IPS-NIHi7 (cell line): ENCODE data around the gene MYOD1.

ENCODE experiments used
- DNase-seq: peaks from one replicate; pipeline ENCODE4 v3.0.0; 2012; ENCODE audit warnings: mixed read lengths; ENCODE audit errors: extremely low spot score

Gene MYOD1

GRCh38 chr11:17719028-17719937, at the start of gene MYOD1:
Gene MYOD1, plus strand, starts transcription at chr11:17719571. Its CDS starts 212 bp downstream, at chr11:17719783.
- peak; percentile 65 for DNase-seq

DNA sequence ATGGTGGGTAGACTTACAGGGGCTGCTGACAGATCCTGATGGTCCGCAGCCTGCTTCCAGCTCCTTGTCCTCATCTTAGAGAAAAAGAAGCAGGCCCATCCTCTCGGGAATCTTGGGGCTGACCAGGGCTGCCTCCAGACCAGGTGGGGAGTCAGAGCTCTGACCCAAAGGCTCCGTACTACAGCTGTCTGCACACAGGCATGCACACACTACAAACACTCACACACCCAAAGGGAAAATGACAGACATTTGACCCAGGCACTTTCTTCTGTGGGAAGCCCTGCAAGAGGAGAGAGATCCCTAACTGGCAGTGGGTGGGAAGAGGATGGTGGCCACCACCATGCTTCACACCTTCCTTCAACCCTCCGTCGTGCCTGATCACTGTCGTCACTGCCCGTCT, 46.9 kb upstream of the MYOD1 start:
- no peak for DNase-seq

- no peak for DNase-seq
These were observed 45.4 kb upstream of the MYOD1 start for GRCh38 chr11:17673951-17674350.

DNA sequence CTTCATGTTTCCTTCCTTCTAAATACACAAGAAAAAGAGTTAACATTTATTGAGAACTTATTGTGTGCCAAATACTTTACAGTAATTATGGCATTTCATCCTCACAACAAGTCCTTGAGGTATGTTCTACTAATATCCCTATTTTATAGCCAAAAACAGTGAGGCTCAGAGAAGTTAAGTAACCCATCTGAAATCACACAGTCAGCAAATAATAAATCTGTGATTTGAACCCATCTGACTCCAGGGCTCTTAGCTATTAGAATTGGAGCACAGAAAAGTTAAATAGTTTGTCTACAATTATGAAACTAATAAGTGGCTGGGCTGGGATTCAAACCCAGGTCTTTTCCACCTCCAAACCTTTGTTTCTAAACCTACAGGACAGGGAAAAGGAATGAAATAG, 36.5 kb upstream of the MYOD1 start:
- DNase-seq, result no peak

DNA sequence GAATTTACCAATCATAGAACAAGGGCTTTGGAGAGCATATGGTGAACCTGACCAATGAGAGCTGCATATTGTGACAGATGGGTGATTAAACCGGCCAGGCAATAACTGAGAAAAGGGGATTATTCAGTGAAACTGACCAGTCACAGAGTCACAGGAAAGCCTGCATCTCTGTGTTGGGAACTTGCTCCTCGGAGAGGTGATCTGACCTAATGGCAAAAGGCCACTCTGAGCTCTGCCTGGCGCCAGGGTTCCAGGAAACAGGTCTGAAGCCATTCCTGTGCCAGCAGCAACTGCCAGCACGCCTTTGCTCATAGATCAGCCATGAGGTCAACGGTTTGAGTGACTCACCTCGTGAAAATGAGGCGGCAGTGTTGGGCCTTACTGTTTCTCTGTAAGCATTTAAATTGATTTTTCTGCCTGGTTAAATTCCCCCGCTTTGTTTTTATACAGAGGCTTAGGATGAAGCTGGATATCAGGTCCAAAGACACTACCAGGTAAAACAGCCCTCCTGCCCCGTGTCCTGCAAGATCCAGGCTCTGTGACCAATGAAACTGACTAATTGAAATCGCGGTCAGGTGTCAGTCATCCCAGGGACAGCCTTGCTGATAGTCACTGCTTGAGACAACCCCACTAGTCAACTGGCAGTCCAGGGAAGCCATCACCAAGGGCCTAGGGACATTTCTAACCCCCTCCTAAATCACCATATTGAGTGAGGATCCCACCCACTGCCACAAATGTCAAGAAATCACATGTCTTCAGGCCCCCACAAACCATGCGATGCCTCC, 35.8 kb upstream of the MYOD1 start:
- peak; percentile 12 for DNase-seq

DNA sequence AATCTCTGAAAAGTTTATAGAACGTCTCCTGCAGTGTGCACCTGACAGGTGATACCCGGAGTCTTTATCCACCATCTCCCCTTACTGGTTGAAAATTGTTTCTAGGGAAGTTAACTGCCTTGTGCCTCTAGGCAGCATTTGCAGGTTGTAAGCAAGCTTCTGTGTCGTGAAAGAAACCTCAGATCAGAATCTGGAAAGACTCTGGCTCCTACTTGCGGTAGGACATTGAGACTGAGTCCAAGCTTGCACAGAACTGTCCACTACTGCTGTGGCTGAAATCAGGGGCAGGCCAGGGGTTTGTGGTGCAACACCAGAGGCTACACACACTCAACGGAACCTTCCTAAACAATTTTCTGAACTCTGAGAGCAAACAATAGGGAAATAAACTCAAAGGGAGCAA, 34.8 kb upstream of the MYOD1 start:
- no peak for DNase-seq

DNA sequence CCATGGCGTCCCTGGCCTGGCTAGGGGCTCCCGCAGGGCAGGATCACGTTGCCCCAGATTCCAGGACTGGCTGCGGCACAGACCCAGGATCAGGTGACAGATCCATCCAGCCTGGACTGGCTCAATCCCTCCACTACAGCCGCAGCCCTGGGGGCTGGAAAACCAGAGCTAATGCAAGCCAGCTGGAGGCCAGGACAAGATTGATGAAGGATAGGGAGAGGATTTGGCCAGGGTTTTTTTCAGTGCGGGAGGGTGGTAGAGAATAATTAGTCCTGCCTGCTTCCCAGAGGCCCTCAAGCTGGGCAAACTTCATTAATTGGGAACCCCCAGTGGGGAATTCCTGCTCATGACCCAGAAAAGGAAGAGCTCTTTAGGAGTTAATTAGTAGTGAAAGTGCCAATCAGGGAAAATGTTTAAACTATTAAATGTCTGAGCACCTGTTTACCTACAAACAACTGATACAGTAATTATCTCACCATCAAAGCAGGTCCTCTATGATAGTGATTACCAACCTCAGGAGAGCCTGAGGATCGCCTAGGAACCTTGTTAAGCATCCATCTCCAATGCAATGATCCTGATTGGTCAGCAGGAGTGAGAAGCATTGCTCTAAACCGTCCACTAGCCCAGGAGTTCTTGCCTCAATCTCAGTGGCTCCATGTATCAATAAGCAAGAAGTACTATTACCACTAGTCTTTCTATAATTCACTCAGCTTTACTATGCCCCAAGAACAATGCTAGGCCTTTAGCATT, 33.0 kb upstream of the MYOD1 start:
- no peak for DNase-seq

DNA sequence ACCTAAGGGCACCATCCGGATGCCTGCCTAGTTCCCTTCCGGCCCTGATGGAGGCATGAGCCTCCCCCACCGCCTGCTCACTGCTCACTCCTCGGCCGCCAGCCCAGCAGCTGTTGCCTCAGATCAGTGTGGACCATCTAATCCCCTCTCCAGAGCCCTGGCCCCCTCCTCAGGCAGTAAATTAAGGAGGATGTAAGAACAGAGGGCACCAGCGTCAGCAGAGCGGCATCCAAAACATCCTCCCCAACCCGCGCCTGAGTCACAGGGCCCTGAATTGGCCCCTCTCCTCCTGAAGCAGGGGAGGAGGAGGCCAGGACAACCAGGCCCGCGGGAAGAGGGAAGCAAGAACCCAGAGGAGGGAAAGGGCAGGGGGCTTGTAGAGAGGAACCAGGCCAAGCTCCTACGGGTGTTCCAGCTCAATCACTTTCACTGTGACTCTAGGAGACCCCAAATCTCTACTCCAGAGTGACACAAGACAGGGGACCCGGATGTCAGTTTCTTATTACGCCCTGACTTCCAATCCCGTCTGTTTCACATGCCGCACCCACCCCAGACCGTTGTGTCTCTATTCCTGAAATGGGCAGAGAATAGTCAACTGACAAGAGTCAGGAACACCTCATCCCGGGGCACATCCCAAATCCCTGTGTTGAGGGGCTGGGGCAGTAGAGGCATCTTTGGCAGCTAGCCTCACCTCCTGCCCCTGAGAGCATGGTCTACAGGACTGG, 31.3 kb upstream of the MYOD1 start:
- no peak for DNase-seq

DNA sequence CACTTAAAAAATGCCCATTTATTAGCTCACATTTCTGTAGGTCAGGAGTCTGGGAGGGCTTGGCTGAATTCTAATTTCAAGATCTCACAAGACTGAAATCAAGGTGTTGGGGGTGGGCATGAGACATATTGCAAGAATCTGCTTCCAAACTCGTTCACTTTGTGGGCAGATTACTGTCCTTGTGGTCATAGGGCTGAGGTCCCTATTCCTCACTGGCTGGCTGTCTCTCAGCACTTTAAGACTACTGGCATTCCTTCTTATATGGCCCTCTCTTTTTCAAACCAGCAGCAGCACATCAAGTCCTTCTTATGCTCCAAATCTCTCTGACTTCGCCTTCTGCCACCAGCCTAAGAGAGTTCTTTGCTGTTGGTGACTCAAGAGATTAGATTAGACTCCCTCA, 27.8 kb upstream of the MYOD1 start:
- no peak for DNase-seq

DNA sequence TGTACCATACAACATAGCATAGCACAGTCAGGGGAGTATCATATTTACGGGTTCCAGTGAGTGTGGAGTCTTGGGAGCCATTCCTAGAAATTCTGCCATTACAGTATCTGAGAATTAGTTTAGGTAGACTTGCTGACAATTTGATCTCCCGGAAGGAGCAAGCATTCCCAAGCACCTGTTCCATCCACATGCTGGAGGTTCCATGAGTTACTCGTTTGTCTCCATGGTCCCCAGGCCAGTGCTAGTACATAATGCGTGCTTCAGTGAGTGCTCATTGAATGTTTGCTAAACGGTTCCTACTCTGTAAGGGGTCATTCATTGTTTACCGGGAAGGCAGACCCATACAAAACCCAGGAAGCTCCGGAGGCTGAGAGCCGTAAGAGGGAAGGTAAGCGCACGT, 27.4 kb upstream of the MYOD1 start:
- DNase-seq, result no peak

- no peak for DNase-seq
These were observed 26.4 kb upstream of the MYOD1 start for GRCh38 chr11:17692931-17693330.

DNA sequence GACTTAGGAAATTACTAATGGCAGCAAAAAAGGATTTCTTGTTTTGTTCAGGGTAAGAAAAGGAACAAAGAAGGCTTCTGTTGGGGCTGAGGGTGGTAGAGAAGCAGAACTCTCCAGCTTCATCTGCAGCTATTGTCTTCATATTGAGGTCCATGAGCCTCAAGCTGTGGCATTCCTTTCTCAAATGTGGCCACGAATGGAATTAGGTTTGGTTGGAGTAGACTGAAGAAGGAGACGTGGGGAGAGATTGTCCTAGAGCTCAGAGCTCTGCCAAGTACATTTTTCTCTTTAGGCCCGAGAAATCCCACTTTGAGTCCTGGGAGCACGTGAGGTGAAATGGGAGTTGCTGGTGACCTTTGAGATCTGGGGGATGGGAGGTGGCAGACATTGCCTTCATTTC, 25.8 kb upstream of the MYOD1 start:
- DNase-seq, result no peak

- no peak for DNase-seq
These were observed 24.8 kb upstream of the MYOD1 start for GRCh38 chr11:17694494-17695110.

- DNase-seq, result peak; percentile 53
These were observed 23.6 kb upstream of the MYOD1 start for GRCh38 chr11:17695454-17696441.

- DNase-seq, result no peak
These were observed 22.6 kb upstream of the MYOD1 start for GRCh38 chr11:17696741-17697140.

GRCh38 chr11:17697175-17697949, 22.0 kb upstream of the MYOD1 start:
- DNase-seq, result no peak

GRCh38 chr11:17699147-17700114, 19.9 kb upstream of the MYOD1 start:
- DNase-seq, result peak; percentile 41

DNA sequence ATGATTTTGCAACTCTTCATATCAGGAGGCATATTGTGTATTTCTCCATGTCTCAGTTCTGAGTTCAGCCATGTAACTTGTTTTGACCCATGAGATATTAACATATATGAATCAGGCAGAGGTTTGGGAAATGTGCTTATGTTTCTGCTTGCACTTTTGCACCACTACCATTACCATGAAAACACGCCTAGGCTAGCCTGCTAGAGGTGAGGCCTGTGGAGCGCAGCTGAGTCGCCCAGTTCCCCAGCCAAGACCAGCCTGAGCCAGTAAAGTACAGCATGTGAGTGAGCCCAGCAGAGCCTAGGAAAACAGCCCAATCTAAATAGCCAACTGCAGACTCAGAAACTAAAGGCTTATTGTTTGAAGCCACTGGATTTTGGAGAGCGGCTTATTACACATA, 18.4 kb upstream of the MYOD1 start:
- no peak for DNase-seq
